SW 1271 (cell line): ENCODE data around the gene CEP112.
"Not testable (repeated sequence)": the region's sequence is repeated elsewhere in the genome, so short reads cannot be mapped to it uniquely, and the experiment has no call there.

Source experiments
- DNase-seq, 2 experiments: peaks; one replicate each; lab custom pipeline; 2025; lab: John Stamatoyannopoulos, UW

CEP112 gene

DNA sequence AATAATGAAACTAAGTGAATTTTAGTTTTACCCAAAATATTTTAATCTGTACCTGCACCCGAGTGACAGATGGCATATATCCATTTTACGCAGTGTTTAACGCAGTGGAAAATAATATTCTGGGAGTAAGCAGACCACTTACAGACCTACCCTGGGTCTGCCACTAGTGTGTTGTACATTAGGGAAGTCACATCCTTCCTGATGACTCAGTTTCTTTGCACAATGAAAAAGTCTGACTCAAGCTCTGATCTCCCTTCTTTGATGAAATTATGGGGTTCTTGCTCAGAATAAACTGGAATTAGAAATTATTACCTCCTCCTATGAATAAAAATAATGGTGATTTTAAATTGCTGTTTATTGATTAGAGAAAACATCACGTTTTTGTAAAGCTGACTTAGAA lies 507.3 kb downstream of the CEP112 start:
- DNase-seq: no peak

DNA sequence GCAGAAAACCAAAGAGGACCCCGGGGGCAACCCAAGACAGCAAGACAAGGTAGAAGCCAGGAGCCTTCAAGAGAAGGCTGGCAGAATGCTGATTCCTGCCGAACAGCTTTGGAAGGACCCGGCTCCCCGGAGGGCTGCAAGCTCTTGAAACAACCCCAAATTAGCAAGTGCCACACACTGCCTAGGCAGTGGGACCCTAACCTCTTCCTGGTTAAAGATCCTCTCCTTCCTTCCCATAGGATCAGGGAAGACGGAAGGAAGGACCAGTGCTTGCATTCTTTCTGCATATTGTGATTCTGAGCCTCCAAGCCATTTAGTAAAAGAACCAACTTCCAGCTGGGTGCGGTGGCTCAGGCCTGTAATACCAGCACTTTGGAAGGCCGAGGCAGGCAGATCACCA lies 508.5 kb downstream of the CEP112 start:
- DNase-seq: no peak

DNA sequence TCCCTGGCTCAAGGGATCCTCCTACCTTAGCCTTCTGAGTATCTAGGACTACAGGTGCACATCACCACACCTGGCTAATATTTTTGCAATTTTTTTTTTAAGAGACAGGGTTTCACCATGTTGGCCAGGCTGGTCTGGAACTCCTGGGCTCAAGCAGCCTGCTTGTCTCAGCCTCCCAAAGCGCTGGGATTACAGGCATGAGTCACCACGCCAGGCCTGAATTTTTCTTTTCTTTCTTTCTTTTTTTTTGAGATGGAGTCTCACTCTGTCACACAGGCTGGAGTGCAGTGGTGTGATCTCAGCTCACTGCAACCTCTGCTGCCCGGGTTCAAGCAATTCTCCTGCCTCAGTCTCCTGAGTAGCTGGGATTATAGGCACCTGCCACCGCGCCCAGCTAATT lies 510.2 kb downstream of the CEP112 start:
- not testable (repeated sequence) for DNase-seq

DNA sequence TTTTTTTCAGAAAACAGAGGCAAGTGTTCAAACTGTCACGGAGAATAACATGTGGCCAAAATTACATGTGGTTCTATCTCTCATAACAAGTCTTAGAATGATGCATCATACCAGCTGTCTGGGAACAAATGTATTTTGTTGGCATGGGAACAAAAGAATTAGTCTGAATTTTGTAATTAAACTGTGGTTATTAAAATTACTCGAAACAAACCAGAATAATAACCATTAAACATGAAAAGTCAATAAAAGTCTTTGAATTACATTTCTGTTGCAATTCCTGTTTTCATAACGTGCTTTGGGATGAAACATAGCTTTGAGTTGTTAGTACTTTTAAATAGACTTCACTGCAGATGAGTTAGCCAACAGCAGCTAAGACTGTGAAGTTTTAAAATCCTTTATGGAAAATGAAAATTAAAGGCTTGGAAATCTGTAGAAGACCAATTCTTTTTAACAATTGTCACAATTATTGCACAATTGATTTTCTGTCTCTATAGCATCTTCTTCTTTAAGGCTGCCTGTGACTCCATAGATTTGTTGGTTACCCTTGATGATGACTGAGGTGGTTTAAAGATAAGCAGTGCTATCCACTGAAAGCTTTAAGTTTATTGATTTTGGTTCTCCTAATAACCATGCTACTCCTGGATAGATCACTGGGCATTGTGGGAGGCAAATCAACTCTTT lies 512.6 kb downstream of the CEP112 start:
- DNase-seq: no peak

DNA sequence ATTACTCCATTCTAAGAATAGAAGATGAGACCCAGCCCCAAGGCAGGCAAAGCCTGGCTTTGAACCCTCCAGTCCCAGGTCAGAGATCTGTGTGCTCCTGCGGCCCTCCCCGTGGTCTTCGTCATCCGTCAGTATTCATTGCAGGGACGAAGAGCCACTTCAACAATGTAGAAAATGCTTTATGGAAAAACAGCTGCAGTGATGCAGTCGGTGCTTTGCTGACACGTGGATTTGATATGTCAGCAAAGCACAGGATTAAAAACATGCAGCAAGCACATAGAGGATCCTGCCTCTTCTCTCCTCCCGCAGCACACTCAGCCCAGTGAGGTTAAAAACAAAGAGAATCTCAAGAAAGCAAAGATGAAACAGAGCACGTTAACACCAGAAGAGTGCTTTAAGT lies 513.4 kb downstream of the CEP112 start:
- no peak for DNase-seq

DNA sequence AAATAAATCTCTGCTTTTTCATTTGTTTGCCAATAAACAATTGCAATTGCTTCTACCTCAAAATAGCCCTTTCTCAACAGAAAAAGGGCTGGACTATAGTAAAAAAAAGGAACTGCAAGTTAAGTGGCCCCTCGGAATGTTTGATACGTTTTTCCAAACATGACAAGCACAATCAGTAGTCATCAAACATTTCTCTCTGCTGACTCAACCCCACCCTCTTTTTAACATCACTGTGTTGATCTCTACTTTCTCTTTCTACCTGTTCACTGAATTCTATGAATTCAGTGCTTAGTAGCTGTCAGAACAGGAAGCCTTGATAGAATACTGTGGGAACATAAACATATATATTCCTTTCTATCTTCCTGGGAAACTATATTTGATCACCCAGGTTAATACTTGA lies 514.0 kb downstream of the CEP112 start:
- DNase-seq: no peak

DNA sequence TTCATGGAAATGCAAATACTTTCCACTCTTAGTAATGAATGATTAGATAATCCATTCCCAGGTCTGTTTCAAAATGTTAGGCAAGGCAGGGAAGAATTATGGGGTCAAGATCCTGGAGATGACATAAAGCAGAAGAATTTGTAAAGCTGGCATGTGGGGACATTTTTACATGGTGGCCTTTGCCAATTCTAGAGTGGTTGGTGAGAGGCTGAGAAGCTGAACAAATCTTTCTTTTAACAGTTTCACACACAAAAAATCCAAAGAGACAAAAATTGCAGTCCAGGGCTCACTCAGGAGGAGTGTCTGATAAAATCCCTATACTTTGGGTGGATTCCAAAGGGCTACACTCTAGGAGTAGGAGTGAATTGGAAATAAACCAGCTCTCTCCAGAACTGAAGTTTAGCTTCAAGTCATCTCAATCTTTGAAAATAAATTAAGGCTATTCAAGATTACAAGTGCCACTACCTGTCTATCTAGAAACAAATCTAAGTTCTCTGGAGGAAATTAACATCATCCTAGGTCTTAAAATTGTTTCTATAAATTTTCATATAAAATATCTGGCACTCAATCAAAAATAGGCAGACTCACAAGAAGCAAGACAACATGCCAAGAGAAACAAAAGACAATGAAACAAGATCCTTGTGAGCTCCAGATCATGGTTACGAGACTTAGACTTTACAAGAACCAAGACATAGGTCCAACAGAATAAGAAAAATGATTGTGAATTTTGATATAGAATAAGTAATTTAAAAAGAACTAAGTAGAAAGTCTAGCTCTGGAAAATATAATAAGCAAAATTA lies 517.5 kb downstream of the CEP112 start:
- no peak for DNase-seq

DNA sequence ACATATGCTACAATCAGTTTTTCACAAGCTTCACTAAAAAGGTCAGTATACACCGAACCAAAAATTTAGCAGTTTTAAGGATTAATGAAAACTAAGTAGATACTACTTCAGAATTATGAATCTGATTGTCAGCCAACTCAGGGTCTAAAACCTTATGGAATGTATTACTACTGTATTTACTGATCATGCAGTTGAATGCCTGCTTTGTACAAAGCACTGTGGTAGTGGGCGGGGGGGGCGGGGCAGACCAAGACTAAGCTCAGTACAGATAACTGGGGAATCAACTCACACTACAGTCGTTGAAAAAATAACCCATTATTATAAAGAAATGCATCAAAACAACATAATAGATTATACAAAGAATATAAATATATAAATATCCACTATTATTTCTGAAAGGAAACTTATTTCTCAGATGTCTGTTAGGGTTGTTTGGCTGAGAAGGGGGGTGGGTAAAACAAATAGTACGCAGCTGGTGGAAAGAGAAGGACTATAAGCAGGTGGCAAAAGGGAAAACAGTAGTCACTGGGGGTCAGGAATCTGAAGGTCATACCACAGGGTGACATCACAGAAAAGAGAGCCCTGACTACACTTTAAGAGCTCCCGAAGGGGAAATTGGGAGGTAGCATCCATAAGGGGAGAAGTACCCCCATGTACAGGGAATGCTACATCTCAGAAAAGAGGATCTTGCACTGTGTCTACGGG lies 521.1 kb downstream of the CEP112 start:
- DNase-seq: no peak

DNA sequence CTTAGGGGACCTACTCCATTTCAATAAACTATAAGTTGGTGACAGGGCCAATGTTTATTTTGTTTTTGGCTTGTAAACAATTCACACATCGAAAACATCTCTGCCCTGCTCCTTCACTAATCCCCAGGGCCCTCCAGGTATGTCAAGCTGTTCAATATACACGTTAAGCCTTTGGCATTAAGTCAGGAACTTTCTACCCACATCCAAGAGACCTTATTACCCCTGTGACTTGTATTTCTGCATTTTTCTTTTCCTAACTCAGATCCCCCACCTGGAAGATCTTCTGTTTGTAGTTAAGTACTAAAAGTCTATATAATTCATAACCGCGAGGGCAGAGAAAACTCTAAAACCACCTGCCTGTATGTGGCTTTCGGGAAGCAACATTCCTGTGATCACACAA lies 523.7 kb downstream of the CEP112 start:
- DNase-seq: no peak

DNA sequence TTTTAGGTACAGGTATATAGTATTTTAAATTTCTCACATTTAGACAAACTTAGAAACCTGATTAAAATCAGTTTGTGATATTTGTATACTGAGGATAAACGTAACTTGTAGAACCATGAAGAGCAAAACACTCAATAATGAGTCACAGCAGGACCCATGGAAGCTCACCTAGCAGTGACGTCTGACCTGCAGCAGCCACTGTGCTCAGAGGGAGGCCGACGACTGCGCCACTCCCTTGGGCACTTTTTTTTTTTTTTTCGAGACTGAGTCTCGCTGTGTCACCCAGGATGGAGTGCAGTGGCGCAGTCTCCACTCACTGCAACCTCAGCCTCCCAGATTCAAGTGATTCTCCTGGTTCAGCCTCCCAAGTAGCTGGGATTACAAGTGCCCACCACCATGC lies 524.3 kb downstream of the CEP112 start:
- no peak for DNase-seq

DNA sequence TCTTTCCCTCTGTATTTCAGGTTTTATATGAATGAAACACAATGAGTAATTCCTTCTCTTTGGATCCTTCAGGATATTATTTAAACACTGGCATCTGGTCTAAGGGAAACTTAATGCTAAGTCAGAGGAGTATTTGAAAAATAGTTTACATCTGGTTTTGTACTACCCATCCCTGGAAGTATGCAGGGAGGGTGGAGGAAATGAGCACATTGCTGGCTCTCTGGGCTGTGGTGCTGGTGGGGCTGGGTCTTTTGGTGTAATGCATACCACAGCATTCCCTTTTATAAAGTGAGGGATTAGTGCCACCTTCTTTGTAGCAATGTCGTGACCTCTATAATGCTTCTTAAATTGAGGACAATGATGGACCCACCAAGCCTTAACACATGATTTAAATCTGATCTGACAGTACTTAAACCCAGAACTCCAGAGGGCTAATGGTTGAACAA lies 525.0 kb downstream of the CEP112 start:
- DNase-seq: no peak

DNA sequence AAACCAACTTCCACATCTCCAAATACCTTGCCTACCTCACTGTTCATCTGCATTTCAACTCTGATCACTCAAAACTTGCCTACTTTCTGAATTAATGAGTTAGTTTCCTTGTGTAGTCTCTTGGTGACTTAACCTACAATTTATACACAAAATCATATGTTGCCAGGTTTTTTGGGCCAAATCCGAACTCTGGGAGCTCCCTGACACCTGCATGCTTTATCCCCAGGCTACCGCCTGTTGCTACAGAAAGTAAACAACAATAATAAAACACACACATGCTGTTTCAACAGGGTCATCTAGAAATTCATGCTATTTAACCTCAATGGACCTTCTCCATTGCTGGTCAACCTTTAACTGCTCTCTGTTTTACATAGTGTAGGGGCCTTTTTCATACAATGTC lies 526.0 kb downstream of the CEP112 start:
- DNase-seq: no peak

DNA sequence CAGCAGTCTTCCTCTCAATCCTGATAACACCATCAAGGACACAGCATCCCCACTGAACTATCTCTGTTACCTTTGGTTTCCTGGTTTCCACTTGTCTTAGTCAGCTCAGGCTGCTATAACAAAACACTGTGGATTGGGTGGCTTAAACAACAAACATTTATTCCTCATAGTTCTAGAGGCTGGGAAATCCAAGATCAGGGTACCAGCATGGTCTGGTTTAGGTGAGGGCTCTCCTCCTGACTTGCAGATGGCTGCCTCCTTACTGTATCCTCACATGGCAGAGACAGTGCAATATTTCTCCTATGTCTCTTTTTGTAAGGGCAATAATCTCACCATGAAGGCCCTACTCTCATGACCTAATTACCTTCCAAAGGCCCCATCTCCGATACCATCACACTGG lies 527.2 kb downstream of the CEP112 start:
- DNase-seq: no peak

DNA sequence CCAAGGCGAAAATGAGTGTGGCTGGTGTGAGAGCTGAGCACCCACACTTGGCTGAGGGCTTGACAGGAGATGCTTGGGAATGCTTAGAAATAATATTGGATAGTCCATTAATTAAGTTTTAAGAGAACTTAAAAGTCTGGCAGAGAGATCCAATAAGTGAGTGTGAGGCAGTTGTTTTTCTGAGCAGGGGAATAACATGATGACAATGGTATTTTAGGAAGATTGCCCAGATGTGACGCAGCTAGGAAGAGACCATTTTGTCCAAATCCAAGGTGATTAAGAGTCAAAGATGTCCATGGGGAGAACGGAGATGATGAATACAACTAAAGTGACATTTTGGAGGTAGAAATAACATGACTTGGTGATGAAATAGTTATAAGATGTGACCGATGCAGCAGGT lies 527.7 kb downstream of the CEP112 start:
- DNase-seq: no peak

DNA sequence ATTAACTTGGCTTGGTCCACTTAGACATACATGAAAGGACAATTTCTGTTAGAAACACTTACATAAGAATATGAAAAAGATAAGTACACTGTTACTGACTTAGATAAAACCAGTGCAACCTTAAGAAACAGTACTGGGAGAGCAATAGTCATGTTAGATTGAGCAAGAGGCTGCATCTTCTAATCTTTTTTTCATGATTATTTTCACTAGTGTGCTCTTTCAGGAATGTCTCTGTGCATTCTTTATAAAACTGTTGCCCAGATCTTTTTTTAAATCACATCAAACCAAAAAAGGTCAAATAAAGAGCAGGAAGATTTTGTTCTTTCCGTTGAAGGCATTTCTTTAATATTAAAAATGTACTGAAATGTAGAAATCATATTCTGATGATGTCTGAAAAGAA lies 529.7 kb downstream of the CEP112 start:
- DNase-seq: no peak

DNA sequence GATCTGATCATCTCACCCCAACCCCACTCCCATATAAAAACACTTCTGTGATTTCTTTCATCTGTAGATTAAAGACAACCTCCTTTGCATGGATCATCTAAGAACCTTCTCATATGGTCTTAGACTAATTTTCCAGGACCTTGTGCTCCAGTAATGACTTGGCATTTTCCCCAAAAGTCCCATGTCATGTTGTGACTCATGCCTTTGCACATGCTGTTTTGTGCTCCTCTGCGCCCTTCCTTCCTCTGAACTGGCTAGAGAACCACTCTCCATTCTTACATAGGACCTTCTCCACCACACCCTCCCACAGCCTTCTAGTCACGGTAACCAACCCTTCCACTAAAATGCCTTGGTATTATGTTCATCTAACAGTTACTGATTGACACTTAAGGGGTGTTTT lies 531.0 kb downstream of the CEP112 start:
- no peak for DNase-seq

DNA sequence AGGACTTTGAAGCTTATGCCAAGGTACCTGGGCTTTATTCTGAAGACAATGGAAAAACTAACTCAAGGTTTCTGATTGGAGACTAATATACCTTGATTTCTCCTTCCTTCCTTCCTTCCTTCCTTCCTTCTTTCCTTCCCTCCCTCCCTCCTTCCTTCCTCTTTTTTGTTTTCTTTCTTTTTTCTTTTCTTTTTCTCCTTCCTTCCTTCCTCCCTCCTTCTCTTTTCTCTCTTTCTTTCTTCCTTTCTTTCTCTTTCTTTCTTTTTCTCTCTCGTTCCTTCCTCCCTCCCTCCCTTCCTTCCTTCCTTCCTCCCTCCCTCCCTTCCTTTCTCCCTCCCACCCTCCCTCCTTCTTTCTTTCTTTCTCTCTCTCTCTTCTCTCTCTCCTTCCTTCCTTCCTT lies 531.9 kb downstream of the CEP112 start:
- DNase-seq: no peak

DNA sequence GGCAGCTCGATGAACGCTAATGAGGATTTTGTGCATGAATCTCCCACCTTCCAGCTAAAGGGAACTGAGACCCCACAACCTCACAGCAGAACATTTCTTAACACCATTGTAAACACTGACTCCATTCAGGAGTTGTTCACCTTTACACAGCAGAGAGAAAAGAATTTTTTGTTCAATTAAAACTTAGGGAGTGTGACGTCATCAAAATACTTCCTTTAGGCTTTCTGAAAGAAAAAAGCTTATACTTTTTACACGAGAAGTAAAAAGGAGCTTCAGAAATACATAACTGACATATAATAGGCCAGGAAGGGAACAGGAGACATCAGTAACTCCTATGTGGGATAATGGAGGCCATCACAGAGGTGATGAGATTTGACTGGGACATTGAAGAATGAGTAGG lies 532.4 kb downstream of the CEP112 start:
- no peak for DNase-seq

DNA sequence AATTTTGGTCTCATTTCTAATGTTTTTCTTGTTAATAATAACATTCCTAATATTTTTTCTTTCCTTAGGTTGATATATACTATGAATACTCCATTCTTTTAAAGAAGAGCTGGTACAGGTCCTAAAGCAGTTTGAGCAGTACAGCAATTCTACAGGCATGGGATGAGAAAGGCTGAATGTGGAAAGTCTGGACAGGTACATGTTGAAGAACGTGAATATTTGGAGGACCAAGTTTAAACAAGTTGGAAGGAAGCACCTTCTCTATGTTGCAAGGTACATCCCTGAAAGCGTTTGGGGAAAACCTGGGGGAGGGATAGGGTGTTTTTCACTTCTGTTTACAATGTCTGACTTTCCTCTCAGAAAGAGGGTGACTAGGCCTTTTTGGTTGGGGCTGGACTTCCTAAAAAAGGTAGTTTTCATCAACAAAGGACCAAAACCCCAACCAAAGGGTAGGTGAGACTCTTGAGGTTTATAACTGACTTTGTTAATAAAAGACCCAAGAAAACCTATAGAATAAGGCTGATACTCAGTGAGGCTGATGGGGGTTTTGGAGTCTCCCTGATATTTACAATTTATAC lies 534.6 kb downstream of the CEP112 start:
- DNase-seq: no peak

DNA sequence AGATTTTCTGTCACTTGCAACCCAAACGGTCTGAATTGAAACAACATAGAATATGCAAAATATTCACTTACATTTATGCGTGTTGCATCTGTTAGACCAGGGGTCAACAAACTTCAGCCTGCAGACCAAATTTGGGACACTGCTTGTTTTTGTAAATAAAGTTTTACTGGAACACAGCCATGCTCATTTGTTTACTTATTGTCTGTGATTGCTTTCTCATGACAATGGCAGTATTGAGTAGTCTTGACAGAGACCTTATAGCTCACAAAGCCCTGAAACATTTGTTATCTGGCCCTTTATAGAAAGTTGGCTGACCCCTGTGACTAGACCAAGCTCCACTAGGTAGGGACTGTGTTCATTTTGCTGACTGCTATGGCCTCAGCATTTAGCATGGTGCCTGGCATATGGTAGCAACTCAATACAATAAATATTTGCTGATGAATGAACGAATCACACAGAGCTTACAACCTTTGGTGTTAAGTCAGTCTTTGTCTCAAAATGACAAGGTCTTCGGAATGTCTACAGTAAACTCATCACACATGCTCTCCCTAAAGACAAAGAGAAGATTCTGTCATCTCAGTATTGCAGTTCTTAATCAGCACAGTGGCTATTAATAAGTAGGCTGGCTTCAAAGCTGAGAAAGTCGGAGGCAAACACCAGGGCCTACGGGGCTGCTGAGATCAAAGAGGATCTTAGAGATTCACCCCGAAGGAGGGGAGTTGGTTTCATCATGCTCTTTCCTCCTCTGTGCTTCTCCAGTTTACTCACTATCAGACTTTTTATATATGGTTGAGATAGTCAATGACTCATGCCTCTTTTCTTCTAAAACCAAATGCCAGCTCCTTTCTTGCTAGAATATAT lies 535.3 kb downstream of the CEP112 start:
- DNase-seq: no peak

DNA sequence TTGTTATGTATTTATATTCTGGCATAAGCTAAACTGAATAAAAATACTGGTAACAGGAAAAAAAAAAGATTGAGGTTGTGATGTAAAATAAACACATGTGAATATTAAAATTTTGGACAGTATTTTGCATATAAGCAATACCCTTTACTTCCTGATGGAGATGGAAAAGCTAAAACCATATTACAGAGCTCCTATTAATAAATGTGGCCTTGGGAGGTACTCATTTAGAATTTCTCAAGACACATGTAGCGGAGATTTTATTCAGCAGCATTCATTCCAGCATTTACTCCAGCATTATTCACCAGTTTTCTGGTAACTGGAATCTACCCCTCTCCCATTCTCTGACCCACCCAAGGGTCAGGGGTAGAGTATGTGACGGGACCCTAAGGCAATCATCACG lies 536.2 kb downstream of the CEP112 start:
- no peak for DNase-seq

DNA sequence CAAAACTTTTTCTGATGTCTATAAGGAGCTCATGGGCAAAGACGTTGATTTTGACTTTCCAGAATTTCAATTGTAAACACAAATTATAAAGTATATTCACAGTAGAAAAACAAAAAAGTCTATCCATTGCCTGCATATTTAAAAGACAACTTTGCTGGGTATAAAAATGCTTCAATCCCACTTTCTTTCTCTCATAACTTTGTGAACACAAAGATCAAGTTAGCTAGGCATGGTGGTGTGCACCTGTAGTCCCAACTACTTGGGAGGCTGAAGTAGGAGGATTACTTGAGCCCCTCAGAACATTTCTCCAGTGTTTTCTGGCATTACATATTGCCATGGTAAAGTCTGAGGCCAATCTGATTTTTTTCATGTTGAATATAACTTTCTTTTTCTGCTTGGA lies 547.4 kb downstream of the CEP112 start:
- DNase-seq: no peak
